NCI-H2227 treated with DMSO at 0.1 percent for 48 hours (cell line): ENCODE results near the gene SMOC2.
"Not testable (repeated sequence)": the region's sequence is repeated elsewhere in the genome, so short reads cannot be mapped to it uniquely, and the experiment has no call there.

Source experiments
- DNase-seq: peaks from one replicate; lab custom pipeline; 2025; lab: John Stamatoyannopoulos, UW

SMOC2 gene

DNA sequence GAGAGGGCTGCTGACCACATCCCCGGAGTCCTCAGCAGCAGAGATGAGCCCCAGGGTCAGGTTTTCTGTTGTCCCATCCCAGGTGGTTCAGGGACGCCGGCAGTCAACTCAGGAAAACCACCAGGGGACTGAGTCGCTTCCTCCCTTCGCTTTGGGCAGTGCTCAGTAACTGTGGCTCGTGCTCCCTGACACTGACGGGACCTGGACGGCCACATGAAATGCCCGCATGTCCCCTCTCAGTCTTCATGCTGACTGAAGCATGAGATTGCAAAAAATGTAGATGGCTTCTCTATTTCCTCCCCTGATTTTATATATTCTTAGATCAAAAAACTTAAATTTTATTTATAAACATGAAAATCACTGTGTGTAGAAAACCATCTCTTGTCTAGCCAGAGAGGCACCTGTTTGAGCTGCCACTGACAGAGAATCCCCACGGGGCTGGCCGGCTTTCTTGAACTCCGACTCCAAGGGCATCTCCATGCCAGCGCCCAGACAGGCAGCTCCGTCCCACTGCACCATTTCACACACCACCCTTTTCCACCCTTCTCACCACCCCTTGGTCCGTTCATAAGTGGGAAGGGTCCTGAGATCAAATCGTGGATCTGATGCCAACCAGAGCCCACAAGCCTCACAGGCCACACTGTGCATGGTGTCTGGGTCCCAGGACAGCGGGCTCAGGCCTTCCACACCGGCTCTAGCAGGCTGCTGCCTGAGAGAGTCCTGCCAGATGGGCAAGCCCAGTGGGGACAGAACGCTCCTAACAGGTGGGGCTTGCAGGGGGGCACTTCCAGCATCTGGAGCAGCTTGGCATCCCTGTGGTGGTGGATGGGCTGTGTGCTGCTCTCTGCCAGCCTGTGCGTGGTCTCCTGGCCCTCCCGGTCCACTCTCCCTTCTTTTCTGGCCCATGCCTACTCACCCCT, 98.2 kb downstream of the SMOC2 start:
- no peak for DNase-seq

DNA sequence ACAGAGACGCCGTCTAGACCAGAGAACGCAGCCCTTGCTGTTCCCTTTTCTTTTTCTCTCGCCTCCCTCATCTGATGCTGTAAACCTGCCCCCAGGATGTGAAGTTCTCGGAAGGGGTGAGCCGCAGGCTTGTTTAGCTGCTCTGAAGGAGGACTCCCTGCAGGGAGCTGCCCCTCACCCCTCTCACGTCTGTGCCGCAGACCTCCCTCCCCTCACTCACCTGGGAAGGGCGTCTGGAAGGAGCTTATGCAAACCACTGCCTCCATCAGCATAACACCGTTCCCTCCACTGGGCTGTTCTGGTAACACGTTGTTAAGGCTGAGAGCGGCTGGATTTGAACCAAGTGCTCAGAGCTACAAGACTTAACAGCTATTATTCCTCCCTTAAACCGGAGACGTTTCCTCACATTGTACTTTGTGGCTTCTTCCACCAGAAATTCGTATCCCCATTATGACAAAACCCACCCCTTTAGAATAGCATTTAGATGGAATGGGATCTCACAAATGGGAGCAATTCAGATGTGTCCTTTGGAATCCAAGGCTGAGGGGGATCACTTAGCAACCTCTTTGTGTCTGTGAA, 99.8 kb downstream of the SMOC2 start:
- DNase-seq: no peak

DNA sequence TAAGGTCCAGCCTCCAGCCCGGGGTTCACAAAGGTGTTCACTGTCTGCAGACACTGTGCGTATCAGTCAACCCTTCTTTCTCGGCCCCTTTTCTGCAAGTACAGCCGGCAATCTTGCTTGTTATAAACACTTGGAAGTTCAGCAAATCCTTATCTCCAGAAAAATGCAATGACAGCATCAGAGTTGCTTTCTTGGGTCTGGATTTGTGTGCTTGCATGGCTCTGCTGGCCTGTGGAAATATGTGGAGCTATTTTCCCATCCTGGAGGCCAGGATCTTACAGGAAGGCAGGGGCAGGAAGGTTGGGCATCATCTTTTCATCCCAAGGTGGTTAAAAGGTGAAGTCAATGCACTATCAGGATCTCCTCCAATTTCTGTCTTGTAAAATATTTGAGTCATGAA, 100.3 kb downstream of the SMOC2 start:
- no peak for DNase-seq

DNA sequence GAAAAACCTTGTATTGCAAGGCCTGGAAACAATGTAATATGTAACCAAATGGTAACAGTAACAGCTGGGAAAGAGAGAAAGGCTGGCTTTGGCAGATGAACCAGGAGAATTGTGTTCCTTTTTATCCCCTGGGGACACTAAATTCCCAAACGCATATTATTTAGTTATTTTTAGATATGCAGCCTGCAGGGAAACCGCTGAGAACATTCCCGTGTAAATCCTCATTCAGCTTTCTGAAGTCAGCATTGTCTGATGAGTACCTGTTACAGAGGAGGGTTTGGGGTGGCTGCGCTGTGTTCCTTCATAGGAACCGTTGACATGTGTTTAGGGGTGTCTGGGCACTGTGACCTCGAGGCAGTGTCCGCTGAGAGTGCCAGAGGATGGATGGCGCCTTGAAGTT, 101.3 kb downstream of the SMOC2 start:
- DNase-seq: no peak

DNA sequence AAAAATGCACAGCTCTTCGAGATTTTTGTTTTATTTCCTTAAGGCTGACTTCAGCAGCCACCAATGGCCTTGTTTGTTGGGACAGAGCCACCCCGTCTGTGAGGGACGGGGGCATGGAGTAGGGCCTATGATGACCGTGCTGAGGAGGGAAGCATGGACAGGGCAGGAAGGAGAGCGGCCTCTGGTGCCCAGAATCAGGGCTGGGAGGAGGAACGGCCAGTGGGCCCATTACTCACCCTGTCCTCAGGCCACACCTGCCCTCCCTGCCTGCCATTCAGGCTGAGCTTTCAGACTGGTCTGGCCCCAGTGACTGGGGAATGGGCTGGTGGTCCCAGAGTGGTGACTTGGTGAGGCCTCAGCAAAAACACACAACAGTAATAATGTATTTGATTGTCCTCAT, 104.4 kb downstream of the SMOC2 start:
- DNase-seq: no peak

DNA sequence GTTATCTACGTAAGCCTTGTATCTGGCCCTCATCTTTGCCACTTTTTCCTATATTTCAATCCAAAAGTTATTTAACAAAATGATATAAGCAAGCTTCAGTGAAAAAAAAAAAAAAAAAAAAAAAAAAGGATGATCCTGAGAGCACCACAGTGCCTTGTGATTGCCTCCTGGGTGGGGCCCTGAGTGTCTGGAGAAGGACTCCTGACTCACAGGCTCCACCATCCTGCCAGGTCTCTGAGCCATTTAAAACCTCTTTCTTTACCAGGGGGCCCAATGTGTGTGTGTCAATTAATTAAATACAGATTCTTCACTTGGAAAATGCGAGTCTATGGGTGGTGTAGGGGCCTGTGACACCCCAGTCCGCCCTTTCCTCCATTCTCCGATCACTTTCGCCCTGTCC, 105.2 kb downstream of the SMOC2 start:
- no peak for DNase-seq

DNA sequence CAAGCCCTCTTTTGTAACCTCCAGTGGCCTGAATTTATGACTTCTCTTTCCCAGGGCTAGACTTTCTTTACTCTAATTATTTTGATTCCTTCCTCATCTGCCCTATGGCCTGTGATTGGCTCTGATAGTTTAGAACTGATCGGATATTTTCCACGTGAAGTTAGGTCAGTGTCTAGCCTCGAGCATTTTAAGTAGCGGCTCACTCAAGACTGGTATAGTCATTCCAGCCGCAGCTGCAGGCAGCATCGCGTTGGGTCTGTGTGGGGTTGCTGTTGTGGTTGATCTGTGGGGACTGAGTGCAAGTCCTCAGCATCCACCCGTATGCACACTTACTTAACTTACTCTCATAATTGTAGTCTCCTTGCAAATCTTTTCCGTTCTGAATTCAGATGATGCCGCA, 105.7 kb downstream of the SMOC2 start:
- DNase-seq: no peak

DNA sequence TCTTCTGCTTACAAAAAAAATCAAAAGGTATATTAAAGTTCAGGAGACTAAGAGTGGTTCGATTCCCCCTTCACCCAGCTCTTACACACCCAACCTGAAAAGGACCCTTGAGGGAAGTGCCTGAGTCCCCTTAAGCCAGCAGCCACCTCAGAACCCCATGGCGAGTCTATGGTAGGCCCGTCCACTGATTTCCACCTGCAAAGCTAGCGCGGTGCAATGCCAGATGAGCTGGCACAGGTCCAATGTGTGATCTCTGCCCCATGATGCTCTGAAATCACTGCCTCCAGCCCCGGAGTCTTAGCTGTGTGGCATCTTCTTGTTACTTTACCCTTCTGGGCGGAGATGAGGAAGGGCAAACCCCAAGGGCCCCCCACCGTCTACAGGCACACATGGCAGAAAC, 109.3 kb downstream of the SMOC2 start:
- no peak for DNase-seq

DNA sequence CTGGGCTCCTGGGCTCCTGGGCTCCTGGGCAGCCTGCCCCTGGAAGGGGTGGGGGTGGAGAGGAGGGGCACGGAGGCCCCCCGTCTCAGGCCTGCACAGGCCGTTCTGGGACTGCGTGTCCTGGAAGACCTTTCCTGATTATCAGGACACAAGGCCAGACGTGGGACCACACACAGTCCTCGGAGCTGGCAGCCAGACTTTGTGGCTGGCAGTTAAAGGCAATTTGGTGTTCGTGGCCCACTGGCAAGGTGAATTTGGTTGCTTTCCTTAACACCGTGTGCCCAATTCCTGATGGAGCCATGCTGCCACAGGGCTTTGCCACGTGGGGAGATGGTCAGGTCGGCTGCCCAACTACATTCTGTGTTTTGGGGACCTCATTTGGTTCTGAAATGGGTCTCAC, 113.5 kb downstream of the SMOC2 start:
- no peak for DNase-seq

DNA sequence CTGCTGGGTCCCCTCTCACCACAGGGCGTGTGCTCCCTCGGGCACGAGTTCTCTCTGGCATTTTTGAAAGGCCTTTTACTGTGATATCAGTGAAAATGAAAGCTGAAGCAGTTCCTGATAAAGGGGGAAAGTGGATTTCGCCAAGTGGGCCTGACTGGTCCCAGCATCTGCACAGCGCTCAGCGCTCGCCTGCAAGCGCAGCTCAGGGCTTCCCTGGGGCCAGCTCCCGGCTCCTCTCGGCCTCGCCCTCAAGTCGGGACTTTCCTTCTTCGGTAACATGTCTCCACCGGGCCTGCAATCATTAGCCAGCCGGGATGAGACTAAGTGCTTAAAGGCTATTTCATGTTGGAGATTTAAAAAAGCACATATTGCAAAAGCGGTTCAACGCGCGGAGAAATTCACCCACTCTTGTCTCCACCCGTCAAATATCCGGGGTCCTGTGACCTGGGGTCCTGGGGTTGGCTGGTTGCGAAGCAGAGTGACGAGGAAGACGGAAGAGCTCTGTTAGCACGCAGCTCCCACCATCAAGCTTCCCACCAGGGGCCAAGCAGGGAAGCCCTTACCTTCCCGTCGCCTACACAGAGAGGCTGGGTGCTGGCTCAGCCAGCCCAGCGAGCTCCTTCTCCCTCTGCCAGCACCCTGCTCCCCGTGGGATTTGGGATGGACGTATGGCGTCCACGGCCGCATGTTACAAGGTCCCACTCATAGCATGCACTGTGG, 114.1 kb downstream of the SMOC2 start:
- no peak for DNase-seq

DNA sequence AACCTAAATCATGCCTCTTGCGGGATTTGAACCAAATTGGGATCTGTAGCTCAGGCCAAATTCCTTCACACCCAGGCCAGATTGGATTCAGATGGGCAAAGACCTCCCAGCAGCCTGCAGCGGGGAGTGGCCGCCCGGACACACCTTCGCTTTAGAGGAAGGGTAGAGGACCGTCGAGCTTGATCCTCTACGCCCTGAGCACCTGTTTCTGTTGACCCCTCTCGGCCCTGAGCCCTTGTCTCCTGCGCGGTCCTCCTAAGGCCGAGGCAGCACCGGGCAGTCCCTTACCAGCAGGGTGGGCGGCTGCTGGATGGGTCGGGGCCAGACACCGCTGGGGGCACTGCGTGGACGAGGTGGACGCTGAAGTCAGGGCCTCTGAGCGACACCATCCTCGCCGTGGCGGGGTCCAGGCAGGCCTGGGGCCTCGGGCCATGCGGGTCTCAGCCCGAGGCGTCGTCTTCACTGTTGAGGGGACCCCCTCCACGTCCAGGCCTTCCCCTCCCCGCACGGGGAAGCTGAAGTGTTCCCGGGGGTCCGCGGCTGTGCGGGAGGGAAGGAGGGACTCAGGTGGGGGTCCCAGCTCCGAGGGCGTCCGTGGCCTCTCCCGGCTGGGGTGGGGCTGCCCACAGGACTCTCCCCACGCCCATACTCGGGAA, 114.8 kb downstream of the SMOC2 start:
- no peak for DNase-seq

DNA sequence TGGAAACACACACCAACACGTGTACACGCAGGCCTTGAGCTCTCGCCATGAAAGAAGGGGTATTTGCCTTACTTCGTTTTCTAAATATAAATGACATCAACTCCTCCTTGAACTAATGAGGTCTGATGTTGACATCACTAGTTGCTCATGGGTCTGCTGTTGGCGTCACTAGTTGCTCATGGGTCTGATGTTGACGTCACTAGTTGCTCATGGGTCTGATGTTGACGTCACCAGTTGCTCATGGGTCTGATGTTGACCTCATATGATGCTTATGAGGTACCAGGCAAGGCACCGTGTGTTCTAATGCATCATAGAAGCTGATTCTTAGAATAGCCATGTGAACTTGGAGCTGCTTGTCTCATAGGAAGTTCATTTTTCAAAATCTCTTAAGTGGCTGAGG, 116.5 kb downstream of the SMOC2 start:
- no peak for DNase-seq

DNA sequence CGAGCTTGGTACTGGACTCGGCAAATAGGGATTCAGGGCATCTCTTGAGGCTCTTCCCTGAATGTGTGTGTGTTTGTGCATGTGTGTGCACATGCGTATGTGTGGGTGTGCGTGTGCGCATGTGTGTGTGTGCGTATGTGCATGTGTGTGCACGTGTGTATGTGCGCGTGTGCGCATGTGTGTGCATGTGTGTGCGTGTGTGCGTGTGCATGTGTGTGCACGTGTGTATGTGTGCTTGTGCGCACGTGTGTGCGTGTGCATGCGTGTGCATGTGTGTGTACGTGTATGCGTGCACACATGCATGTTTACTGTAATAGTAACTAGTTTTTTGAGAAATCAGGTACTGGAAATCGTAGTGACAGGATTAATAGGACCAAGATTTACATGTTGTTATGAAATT, 117.7 kb downstream of the SMOC2 start:
- DNase-seq: no peak

DNA sequence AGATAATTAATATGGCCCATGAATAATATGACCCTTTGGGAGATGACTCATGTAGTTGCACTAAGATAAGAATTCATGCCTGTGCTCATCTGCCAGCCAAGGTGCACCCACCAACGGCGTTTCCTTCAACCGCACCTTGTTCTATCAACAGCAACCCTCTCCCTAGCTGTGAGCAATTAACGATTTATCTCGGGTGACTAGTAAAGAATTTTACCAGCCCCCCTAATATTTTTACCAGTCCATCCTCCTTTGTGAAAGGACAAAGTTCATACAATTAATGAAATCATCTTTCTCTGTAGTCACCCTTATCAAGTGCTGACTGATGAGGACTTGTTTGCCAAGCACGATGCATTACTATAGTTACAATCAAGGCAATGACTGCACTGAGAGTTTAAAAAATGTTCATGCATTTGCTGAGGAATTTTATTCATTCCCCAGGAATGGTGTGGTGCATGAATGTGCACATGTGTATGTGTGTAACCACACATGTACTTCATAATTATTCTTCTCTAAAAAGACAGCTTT, 118.7 kb downstream of the SMOC2 start:
- no peak for DNase-seq

DNA sequence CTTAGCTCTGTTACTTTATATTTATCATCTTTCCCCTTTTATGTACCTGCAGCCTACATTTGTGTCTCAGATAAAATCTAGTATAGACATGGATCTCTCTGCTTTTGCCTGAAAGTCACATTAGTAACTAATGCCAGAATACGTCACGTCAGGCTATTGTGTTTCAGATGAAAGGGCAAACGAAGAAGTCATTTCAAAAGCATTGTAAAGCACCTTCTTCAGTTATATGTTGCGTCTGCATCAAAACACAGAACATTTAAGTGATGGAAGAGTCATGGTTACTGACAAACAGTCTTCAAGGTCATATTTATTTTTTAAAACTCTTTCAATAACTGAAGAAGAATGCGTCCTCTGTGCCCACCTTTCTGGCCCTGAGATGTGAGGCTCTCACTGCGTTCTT, 119.1 kb downstream of the SMOC2 start:
- no peak for DNase-seq

DNA sequence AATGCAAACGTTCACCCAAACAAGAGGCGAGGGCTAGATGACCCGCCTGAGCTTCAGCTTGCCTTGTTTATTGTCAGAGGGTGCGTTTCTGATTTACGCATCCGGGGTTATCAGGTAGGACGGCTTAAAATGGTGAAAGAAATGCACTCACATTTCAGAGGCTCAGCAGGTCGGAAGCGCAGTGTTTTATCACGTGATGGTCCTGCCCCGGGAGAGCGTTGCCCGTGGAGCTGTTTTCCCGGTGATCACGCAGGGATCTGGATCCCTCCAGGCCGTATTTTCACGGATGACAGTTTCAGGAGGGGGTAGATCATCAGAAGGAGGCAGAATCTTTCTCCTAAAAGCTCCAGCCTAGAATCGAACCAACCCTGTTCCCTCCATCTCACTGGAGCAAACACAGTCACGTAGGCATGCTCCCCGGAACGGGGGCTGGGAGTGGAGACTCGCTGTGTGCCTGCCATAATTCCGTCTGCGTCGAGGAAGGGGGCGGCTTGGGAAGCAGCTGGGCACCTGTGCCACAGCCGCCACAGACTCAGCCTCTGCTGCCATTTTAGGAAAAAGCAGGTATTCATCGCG, 121.7 kb downstream of the SMOC2 start:
- no peak for DNase-seq

DNA sequence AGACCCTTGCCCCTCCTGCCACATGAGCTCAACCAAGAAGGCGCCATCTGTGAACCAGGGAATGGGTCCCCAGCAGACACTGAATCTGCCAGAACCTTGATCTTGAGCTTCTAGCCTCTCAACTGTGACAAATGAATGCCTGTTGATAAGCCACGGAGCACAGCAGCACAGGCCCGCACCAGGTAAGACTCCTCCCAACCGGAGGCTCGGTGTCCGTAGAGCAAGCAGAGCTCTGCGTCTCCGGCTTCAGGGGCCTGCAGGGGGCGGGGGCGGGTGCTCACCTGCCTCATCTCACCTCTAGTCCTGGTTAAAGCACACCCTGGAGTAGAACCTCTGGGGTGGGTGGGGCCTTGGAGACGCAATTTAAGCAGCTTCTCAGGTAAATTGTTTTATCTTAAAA, 122.7 kb downstream of the SMOC2 start:
- no peak for DNase-seq

DNA sequence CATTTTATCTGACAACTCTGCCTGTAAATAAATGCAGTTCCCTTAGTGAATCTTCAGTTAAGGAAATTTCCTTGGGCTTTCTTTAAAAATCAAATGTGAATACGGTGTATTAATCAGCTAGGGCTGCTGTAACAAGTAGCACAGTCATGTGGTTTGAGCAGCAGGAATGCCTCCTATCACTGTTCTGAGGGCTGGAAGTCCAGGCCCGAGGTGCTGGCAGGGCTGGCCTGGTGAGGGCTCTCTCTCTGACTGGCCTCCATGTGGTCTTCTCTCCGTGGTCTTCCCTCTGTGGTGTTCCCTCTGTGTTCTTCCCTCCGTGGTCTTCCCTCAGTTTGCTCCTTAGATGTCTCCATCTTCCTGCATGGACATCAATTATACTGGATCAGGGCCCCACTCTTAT, 124.1 kb downstream of the SMOC2 start:
- no peak for DNase-seq

DNA sequence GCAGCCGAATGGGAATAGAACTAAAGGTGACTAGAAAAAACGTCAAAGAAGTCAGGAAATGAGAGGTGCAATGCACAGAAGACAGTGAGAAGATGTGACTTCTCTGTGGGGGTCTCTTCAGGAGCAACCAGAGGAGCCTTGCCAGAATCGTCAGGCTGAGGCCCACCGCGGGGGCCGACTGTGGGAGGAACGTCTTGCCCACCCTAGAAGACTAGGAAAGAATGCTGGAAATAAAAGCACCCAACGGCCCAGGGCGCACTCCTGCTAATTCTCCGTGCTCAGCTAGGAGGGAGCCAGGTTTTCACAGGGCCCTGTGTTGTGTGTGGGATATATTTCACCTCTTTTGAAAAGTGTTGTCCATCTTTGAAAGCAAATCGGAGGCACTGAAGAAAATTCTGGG, 129.2 kb downstream of the SMOC2 start:
- DNase-seq: no peak

DNA sequence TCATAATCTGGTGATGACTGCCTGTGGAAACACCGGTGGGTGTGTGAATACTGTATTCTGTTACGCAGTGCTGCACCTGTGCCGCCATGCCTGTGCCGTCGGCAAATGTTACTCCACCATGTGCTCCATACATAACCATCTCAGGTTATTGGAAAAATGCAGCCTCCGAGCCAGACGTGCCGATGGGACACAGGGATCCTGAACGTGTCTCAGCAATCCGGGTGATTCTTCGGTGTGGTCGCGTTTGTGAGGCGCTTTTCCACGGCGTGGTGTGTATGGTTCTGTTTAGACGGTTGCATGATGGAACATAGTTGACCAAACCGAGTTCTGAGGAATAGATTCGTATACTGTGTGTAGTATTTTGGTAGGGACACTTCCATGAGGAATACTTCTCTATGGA, 130.3 kb downstream of the SMOC2 start:
- no peak for DNase-seq

DNA sequence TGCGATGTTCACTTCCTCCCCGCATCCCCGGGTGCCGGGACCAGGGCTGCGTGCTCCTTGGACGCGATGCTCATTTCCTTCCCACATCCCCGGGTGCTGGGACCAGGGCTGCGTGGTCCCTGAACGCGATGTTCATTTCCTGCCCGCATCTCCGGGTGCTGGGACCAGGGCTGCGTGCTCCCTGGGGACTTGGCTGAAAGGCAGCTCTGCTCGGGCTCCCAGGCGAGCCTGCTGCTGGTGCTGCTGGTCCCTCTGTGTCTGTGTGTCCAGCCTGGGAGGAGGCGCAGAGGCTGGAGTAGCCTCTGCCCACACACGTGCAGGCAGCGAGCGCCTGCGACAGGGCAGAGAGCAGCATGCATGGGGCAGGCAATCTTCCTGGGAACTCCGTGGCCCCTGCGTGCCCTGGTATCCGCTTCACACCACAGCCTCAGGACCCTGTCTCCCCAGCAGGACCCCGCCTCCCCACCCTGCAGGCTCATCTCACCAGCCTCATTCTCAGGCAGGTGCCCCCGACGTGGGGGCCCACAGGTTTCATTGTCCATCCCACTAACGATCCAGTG, 132.4 kb downstream of the SMOC2 start:
- not testable (repeated sequence) for DNase-seq
